SU-DHL-6 (cell line): ENCODE data around the gene KRT4.
"Not testable (repeated sequence)": the region's sequence is repeated elsewhere in the genome, so short reads cannot be mapped to it uniquely, and the experiment has no call there.

Source experiments
- H2AFZ ChIP-seq: fragments of 200-600 bp; sonication (generic); 2 replicates; pipeline ENCODE4 v1.6.1; 2014; ENCODE audit warnings: low read depth, mild to moderate bottlenecking, moderate library complexity, mixed read lengths, antibody characterized with exemption, low read length; ENCODE audit not compliant: severe bottlenecking
- H3F3A ChIP-seq: fragments of 200-600 bp; shearing (Covaris generic); 2 replicates; pipeline ENCODE4 v1.6.0; 2016; ENCODE audit warnings: antibody characterized with exemption, mild to moderate bottlenecking; ENCODE audit not compliant: insufficient read depth
- H3K27ac ChIP-seq: fragments of 200-600 bp; sonication (generic); 2 replicates; pipeline ENCODE4 v1.5.1; 2016; ENCODE audit warnings: low read depth, mild to moderate bottlenecking, low read length, moderate library complexity, mixed read lengths
- H3K27me3 ChIP-seq: fragments of 200-600 bp; sonication (generic), shearing (Covaris generic); 2 replicates; pipeline ENCODE4 v1.6.0; 2014; ENCODE audit warnings: mild to moderate bottlenecking, low read length
- H3K36me3 ChIP-seq: fragments of 200-600 bp; sonication (generic); 2 replicates; pipeline ENCODE4 v1.6.1; 2014; ENCODE audit warnings: mild to moderate bottlenecking, low read length, mixed read lengths
- H3K4me2 ChIP-seq: fragments of 300-600, 200-600 bp; shearing (Covaris generic), sonication (generic); 2 replicates; pipeline ENCODE4 v1.6.0; 2014; ENCODE audit warnings: low read length, low read depth, mild to moderate bottlenecking; ENCODE audit not compliant: poor library complexity, severe bottlenecking
- H3K4me3 ChIP-seq: fragments of 200-600 bp; sonication (generic); 2 replicates; pipeline ENCODE4 v1.5.1; 2014; ENCODE audit warnings: antibody characterized with exemption, low read length, mild to moderate bottlenecking, mixed read lengths; ENCODE audit not compliant: insufficient read depth, poor library complexity, severe bottlenecking
- H3K79me2 ChIP-seq: fragments of 200-600 bp; sonication (generic); 2 replicates; pipeline ENCODE4 v1.6.1; 2014; ENCODE audit warnings: mild to moderate bottlenecking, low read length, moderate library complexity; ENCODE audit not compliant: insufficient read depth
- H3K9ac ChIP-seq: fragments of 200-600 bp; sonication (generic); 2 replicates; pipeline ENCODE4 v1.7.0; 2014; ENCODE audit warnings: mild to moderate bottlenecking, low read length
- H3K9me2 ChIP-seq: fragments of 200-600 bp; sonication (generic); replicated peaks from 2 replicates; pipeline ENCODE4 v1.6.1; 2014; ENCODE audit warnings: low read length; ENCODE audit not compliant: insufficient read depth
- H3K9me3 ChIP-seq: fragments of 200-600 bp; sonication (generic); 2 replicates; pipeline ENCODE4 v1.6.1; 2014; ENCODE audit warnings: low read length, mixed read lengths; ENCODE audit not compliant: insufficient read depth
- H4K20me1 ChIP-seq: fragments of 200-600 bp; sonication (generic); 2 replicates; pipeline ENCODE4 v1.6.1; 2014; ENCODE audit warnings: low read depth, mild to moderate bottlenecking, antibody characterized with exemption, low read length, moderate library complexity, mixed read lengths
- EZH2phosphoT487 ChIP-seq: fragments of 200-600 bp; sonication (generic), shearing (Covaris generic); conservative IDR thresholded peaks from 2 replicates; pipeline ENCODE4 v1.6.1; 2018; ENCODE audit warnings: mild to moderate bottlenecking, antibody characterized with exemption, low read length, moderate library complexity, mixed read lengths
- TF ChIP-seq, protein P1 (sequence below): fragments of 200-600 bp; sonication (generic); IDR thresholded peaks from one replicate; pipeline ENCODE4 v1.5.1; 2017; ENCODE audit warnings: antibody characterized with exemption, mild to moderate bottlenecking, low read length, moderate library complexity; ENCODE audit not compliant: insufficient read depth, poor library complexity, severe bottlenecking

KRT4 gene

DNA sequence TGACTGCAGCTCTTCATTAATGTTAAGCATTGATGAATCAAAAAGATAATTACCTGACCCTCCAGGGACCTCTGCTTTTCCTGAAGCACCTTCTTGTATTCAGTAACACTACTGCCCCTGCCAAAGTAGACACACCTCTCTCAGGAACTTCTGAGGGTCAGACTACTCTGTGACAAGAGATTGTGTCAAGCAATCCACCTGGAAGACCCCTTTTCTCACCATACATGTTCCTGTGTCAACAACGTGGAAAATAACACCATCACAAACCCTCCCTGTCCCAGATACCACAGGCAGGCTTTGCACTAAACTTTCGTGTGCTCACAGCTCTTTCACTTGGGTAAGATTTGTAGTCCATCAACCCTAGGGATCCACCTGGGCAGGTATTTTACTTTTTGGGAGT, 49.9 kb downstream of the KRT4 start:
- H3K27me3 ChIP-seq, result no peaks in the 10 kb centered on the region
- peaks cover 9% of the 10 kb centered on the region; the same call in 1 of the 2 replicates for H3K9me3 ChIP-seq
- no peaks in the 10 kb centered on the region for H3K9me2 ChIP-seq
- H3K4me2 ChIP-seq, result no peak overlapping the region
- no peaks in the 10 kb centered on the region for H3F3A ChIP-seq
- H2AFZ ChIP-seq, result no peak overlapping the region
- no peak overlapping the region for H3K27ac ChIP-seq
- H3K36me3 ChIP-seq, result no peaks in the 10 kb centered on the region
- no peak overlapping the region for H3K9ac ChIP-seq
- no peak overlapping the region for H3K4me3 ChIP-seq
- TF ChIP-seq, protein P1, sequence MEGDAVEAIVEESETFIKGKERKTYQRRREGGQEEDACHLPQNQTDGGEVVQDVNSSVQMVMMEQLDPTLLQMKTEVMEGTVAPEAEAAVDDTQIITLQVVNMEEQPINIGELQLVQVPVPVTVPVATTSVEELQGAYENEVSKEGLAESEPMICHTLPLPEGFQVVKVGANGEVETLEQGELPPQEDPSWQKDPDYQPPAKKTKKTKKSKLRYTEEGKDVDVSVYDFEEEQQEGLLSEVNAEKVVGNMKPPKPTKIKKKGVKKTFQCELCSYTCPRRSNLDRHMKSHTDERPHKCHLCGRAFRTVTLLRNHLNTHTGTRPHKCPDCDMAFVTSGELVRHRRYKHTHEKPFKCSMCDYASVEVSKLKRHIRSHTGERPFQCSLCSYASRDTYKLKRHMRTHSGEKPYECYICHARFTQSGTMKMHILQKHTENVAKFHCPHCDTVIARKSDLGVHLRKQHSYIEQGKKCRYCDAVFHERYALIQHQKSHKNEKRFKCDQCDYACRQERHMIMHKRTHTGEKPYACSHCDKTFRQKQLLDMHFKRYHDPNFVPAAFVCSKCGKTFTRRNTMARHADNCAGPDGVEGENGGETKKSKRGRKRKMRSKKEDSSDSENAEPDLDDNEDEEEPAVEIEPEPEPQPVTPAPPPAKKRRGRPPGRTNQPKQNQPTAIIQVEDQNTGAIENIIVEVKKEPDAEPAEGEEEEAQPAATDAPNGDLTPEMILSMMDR, result no peak
- no peak for TF ChIP-seq EZH2phosphoT487
- H3K79me2 ChIP-seq, result no peaks in the 10 kb centered on the region
- H4K20me1 ChIP-seq, result no peaks in the 10 kb centered on the region

DNA sequence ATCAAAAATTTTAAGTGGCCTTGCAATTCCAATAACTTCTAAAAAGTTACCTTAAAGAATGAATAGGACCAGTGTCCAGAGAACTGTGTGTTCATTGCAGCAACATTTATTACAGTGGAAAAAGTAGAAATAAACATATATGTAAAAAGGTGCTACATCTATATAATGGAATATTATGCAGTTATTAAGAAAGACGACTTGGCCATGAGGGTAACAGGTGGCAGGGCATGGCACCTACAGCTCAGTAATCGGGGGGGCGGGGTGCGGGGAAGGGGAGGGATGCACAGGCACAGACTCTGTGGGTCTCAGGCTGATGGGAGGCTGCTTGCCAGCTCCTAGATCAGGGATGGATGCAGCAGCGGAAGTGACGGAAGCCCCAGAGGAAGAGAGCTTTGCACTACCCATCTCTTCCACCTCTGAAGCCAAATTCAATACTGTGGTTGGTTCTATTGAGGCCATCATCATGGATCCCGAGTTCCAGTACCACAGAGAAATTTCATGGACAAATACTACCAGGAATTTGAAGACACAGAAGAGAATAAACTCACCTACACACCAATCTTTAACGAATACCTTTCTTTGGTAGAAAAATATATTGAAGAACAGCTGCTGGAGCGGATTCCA, 50.8 kb downstream of the KRT4 start:
- Histone ChIP-seq H3K9me2 (no peaks in the 10 kb centered on the region), H3F3A (no peaks in the 10 kb centered on the region), H2AFZ (no peak overlapping the region), H3K9me3 (peaks cover 9% of the 10 kb centered on the region; the same call in 1 of the 2 replicates), H3K79me2 (no peaks in the 10 kb centered on the region), H3K9ac (no peak overlapping the region), H3K27ac (no peak overlapping the region), H3K4me2 (no peak overlapping the region), H3K36me3 (no peaks in the 10 kb centered on the region), H3K27me3 (no peaks in the 10 kb centered on the region), H4K20me1 (no peaks in the 10 kb centered on the region), H3K4me3 (no peak overlapping the region)
- no peak for TF ChIP-seq EZH2phosphoT487
- TF ChIP-seq, protein P1, result no peak

DNA sequence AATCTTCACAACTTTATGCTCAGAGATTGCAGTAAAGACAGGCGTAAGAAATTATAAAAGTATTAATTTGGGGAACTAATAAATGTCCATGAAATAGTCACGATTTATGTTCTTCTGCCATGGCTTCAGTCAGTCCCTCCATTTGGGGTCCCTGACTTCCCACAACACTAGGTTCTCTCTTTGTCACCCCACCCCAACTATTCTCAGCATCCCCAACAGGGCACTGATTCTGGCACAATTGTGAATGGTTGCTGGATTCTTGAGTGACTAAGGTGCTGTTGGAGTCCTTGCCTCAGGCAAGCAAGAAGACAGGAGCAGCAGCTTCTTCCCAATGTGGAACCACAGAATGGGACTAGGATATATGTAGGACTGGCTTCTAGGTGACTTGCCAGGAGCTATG, 52.1 kb downstream of the KRT4 start:
- Histone ChIP-seq H4K20me1 (no peaks in the 10 kb centered on the region), H3K4me3 (no peak overlapping the region), H3K9ac (no peak overlapping the region), H3K79me2 (no peaks in the 10 kb centered on the region), H3K36me3 (no peaks in the 10 kb centered on the region), H3F3A (no peaks in the 10 kb centered on the region), H3K27me3 (no peaks in the 10 kb centered on the region), H3K9me3 (peaks cover 9% of the 10 kb centered on the region; the same call in 1 of the 2 replicates), H3K9me2 (no peaks in the 10 kb centered on the region), H2AFZ (no peak overlapping the region), H3K27ac (no peak overlapping the region), H3K4me2 (no peak overlapping the region)
- TF ChIP-seq EZH2phosphoT487, result no peak
- TF ChIP-seq, protein P1, result no peak

DNA sequence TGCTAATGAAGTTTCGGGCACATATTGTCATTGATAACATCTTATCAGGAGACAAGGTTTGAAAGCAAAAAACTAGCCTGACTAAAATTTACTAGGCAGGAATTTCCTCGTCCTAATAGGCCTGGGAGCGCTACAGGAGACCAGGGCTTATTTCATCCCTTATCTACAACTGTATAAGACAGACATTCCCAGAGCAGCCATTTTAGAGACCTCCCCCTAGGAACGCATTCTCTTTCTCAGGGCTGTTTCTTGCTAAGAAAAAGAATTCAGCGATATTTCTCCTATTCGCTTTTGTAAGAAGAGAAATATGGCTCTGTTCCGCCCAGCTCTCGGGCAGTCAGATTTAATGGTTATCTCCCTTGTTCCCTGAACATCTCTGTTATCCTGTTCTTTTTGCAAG, 52.7 kb downstream of the KRT4 start:
- H3K9me3 ChIP-seq, H4K20me1 ChIP-seq, H3K27ac ChIP-seq, H3K9me2 ChIP-seq, H3K36me3 ChIP-seq, H2AFZ ChIP-seq, H3F3A ChIP-seq, H3K27me3 ChIP-seq, H3K9ac ChIP-seq, H3K4me2 ChIP-seq, H3K79me2 ChIP-seq, H3K4me3 ChIP-seq: not testable (repeated sequence)
